HUES48 (cell line): ENCODE data around the gene RNF166.

ENCODE experiments used
- H3K27ac ChIP-seq: one replicate; pipeline ENCODE4 v1.7.0; 2013; ENCODE audit warnings: low read depth, low read length, inconsistent platforms
- H3K27me3 ChIP-seq: 2 replicates; pipeline ENCODE4 v1.6.1; 2013; ENCODE audit warnings: mild to moderate bottlenecking, low read length; ENCODE audit not compliant: control insufficient read depth, insufficient read depth
- H3K36me3 ChIP-seq: 2 replicates; pipeline ENCODE4 v1.6.1; 2013; ENCODE audit warnings: low read length; ENCODE audit not compliant: control insufficient read depth, insufficient read depth
- H3K4me1 ChIP-seq: 2 replicates; pipeline ENCODE4 v1.6.1; 2013; ENCODE audit warnings: mild to moderate bottlenecking, low read length; ENCODE audit not compliant: control insufficient read depth, insufficient read depth
- H3K4me3 ChIP-seq: 2 replicates; pipeline ENCODE4 v1.5.1; 2013; ENCODE audit warnings: mild to moderate bottlenecking, low read depth, low read length
- H3K9ac ChIP-seq: 2 replicates; pipeline ENCODE4 v1.6.1; 2013; ENCODE audit warnings: mild to moderate bottlenecking, low read depth, low read length, moderate library complexity
- H3K9me3 ChIP-seq: 2 replicates; pipeline ENCODE4 v1.6.1; 2013; ENCODE audit warnings: low read length; ENCODE audit not compliant: control insufficient read depth, insufficient read depth

The RNF166 gene

DNA sequence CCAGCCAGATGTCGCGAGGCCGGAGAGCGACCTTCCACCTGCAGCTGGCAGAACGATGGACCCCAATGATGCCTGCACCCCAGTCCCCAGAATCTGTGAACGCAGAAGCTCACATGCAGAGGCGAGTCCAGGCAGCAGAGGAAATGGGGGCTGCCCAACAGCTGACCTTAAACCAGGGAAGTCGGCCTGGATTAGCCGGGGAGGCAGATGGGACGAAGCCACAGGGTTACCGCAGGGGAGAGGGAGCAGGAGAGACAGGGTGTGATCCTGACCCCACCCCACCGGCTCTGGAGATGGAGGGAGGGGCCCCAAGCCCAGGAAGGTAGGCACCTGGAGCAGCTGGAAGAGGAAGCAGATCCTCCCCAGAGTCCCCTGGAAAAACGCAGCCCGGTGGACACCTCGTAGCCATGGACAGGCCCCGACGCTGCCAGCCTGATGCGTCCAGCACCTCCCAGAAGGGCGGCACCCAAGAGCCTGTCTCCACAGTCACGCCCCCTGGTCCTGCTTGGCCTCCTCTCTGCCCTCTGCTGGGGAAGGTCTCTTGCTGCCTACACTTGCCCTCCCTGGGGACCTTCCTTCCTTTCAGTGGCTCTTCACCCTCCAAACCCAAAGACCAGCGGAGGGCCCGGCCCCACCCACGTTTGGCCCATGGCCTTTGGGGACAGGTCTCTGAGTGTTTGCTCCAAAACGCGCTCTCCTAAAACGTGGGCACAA is 41.5 kb upstream of the RNF166 start:
- no peak overlapping the region for H3K27ac ChIP-seq
- H3K4me3 ChIP-seq, result no peak overlapping the region
- H3K9me3 ChIP-seq, result no peaks in the 10 kb centered on the region
- no peak overlapping the region for H3K9ac ChIP-seq
- no peaks in the 10 kb centered on the region for H3K27me3 ChIP-seq
- H3K4me1 ChIP-seq, result no peaks in the 10 kb centered on the region
- H3K36me3 ChIP-seq, result no peaks in the 10 kb centered on the region

DNA sequence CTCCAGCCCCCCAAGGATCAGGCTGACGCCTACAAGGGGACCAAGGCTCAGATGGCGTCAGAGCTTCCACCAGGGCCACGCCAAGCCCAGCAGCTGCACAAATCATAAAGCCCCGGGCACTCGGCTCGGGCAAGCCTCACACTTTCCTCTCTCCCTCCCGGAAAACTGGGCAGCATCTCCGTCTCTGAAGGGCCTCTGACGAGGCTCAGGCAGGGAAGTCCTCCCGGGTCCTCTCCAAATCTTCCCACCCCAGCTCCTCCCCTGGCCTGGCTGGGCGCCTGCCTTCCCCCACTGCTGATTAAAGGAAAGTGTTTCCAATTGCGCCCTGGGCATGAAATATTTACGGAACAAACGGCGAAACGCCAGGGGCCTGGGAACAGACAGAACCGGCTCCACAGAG is 40.3 kb upstream of the RNF166 start:
- Histone ChIP-seq H3K9me3 (no peaks in the 10 kb centered on the region), H3K9ac (no peak overlapping the region), H3K27me3 (no peaks in the 10 kb centered on the region), H3K4me1 (no peaks in the 10 kb centered on the region), H3K4me3 (no peak overlapping the region), H3K27ac (no peak overlapping the region), H3K36me3 (no peaks in the 10 kb centered on the region)

DNA sequence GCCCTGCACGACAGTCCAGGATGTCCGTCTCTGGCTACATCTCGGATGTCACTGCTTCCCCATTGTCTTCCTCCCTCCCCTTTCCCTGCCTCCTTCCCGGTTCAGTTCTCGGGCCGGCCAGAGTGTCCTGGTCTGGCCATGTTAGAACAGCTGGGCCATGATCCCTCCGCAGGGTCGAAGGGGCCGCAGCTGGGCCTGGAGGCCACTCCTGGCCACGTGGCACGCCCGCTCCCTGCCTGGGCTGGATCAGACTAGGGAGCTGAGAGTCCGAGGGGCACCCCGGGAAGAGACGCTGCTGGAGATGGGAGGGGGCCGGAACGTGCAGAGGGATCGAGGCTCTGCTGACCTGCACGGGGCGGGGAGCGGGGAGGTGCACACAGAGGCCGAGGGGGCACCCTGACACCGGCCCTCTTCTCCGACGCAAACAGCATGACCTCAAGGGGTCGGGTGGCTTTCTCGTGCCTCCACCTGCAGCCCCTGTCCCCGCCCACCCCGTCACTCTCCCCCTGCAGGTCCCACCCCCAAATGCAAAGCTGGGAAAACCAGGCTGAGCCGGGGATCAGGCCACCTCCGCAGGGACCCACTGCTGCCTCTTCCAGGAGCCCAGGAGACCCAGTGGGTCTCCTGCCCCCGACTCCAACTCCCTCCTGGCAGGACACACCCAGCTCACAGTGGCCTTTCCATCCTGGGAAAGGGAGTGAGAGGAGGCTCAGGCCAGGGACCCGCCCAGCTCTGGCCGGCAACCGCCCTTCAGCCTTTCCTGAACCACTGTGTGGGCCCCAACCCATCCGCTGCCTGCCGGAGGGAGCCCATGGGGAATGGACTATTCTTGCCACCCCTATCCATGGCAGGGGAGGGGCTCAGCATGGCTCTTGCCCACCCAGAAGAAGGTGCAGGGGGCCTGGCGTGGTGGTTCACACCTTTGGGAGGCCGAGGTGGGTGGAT is 38.6 kb upstream of the RNF166 start:
- Histone ChIP-seq H3K27me3 (no peaks in the 10 kb centered on the region), H3K4me1 (no peaks in the 10 kb centered on the region), H3K4me3 (no peak overlapping the region), H3K27ac (no peak overlapping the region), H3K9ac (no peak overlapping the region), H3K36me3 (no peaks in the 10 kb centered on the region), H3K9me3 (no peaks in the 10 kb centered on the region)

DNA sequence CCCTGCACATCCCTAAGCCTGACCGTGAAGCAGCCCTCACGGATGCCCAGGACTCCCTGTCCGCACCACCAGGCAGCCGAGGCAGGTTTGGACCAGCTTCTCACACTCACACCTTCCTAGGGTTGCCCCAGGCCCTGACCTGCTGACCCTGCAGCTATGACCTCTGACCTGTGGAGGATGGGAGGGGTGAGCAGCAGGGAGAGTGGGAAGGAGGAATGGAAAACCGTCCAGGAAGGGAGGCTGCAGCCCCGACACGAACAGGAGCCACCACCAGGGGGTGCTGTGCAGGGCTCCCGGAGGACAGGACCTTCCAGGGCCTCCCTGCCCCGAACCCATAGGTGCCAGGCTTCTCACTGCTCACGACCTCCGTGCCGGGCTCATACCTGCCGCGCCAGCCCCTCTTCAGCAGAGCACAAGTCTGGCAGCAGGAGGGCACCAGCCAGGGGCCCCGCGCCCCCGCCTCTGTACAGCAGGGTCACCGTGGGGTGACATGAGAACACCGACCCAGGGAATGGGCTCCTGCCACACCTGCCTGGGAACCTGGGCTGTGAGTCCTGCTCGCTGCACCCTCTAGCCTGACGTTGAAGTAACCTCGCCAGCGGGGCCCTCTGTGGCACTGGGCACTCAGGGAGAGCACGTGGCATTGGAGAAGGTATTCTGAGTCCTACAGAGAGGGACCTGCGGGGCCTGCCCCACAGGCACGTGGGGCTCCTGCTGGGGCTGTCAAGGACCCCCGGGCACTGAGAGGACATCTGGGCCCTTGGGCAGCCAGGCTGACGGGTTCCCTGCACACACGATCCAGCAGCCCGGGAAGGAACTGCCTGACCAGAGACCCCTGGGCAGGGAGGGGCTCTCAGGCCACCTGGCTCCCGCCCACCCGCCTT is 37.7 kb upstream of the RNF166 start:
- H3K9me3 ChIP-seq, result no peaks in the 10 kb centered on the region
- H3K4me1 ChIP-seq, result no peaks in the 10 kb centered on the region
- no peak overlapping the region for H3K9ac ChIP-seq
- no peak overlapping the region for H3K27ac ChIP-seq
- H3K4me3 ChIP-seq, result no peak overlapping the region
- H3K36me3 ChIP-seq, result no peaks in the 10 kb centered on the region
- no peaks in the 10 kb centered on the region for H3K27me3 ChIP-seq

DNA sequence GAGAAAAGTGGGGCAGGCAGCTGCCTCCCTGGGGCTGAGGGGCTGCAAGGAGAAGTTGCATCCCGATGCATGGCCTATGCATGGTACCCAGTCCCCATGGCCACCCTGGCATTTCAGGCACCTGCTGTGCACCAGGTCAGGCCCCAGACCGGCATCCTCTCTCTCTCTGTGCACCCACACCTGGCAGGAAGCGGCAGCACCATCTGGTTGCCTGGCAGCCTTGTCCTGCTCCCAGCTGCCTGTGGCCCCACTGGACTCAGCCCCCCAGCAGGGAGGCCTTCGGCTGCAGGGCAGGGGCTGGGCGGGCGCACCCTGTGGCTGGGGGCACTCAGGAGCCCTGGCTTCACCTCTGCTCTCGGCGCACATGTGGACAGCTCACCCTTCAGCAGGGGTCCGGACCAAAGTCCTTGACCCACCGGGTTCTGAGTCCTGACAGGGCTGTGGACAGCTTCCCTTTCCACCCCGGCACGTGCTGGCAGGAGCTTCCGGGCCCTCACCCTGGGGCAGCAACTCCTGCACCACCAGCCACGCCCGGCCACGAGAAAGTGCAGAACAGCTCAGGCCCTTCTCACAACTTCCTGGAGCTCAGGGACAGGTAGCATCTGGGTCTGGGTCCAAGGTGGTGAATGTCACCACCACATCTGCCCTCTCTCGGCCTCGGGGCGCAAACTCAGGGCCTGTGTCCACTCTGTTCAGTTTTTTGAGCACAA is 36.8 kb upstream of the RNF166 start:
- H3K27ac ChIP-seq, result no peak overlapping the region
- H3K27me3 ChIP-seq, result no peaks in the 10 kb centered on the region
- H3K9ac ChIP-seq, result no peak overlapping the region
- no peak overlapping the region for H3K4me3 ChIP-seq
- no peaks in the 10 kb centered on the region for H3K9me3 ChIP-seq
- H3K4me1 ChIP-seq, result no peaks in the 10 kb centered on the region
- no peaks in the 10 kb centered on the region for H3K36me3 ChIP-seq

DNA sequence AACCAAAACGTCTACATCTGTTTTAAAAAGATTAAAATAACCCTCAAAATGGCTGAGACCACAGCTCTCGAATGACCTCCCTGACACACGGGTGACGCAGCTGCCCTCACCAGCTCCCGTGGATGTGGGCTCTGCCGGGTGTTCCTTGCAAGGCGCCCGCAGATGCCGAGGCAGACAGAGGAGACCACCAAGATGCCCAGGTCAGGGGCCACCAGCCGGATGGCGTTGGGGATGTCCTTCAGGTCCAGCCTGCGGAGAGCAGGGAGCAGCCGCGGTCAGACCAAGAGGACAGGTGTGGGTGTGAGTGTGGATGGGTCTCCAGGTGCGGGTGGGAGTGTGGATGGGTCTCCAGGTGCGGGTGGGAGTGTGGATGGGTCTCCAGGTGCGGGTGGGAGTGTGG is 35.2 kb upstream of the RNF166 start:
- Histone ChIP-seq H3K4me3 (no peak overlapping the region), H3K36me3 (no peaks in the 10 kb centered on the region), H3K27me3 (no peaks in the 10 kb centered on the region), H3K9ac (no peak overlapping the region), H3K27ac (no peak overlapping the region), H3K4me1 (no peaks in the 10 kb centered on the region), H3K9me3 (no peaks in the 10 kb centered on the region)

DNA sequence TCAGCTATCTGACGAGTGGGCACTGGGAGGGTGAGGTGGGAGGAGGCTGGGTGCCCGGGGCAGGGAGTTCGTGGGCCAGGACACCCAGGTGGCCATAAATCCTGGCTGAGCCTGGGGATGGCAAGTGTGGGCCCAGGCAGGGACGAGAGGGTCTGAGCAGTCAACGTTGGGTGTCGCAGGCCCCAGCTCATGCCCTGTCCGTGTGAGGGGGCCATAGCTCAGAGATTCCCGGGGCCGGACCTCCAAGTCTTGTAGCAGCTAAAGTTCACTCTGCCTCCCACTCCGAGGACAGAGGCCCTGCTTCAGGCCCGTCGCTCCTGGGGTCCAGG is 34.5 kb upstream of the RNF166 start:
- no peaks in the 10 kb centered on the region for H3K9me3 ChIP-seq
- H3K4me1 ChIP-seq, result no peaks in the 10 kb centered on the region
- H3K27ac ChIP-seq, result no peak overlapping the region
- no peaks in the 10 kb centered on the region for H3K27me3 ChIP-seq
- H3K4me3 ChIP-seq, result no peak overlapping the region
- 0 out of 2 replicates have a peak, but pooled peaks cover under 1% of the 10 kb centered on the region for H3K36me3 ChIP-seq
- no peak overlapping the region for H3K9ac ChIP-seq

DNA sequence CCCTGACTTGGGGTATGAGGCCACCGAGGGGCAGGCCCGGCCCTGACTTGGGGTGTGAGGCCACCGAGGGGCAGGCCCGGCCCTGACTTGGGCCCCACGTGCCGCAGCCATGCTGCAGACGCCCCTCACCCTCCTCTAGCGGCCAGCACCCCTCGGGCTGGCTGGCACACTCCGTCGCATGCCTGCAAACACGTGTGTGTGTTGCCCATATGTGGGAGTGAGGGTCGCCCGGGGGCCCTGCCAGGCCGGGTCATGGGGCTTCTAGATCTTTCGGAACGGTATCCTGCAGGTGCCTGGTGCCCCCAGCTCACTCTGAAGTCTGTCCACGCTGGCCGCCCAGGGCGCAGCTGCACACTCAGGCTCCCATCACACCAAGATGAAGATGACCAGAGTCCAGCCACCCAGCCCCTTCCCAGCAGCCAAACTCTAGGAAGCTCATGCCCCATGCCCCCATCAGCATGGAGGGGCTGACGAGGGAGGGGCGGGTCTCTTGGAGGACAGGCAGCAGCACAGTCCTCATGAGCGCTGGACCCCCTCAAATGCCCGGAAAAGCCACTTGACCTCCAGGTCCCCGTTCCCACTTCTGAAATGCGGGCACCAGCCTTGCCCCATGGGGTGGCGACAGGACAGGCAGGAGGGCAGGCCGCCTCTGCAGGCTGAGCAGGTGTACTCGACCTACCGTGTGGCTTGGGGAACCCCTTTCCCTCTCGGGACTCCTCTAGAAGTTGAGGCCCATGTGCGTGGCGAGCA is 33.9 kb upstream of the RNF166 start:
- Histone ChIP-seq H3K27ac (no peak overlapping the region), H3K36me3 (peaks cover 6% of the 10 kb centered on the region; the same call in 1 of the 2 replicates), H3K9ac (no peak overlapping the region)

DNA sequence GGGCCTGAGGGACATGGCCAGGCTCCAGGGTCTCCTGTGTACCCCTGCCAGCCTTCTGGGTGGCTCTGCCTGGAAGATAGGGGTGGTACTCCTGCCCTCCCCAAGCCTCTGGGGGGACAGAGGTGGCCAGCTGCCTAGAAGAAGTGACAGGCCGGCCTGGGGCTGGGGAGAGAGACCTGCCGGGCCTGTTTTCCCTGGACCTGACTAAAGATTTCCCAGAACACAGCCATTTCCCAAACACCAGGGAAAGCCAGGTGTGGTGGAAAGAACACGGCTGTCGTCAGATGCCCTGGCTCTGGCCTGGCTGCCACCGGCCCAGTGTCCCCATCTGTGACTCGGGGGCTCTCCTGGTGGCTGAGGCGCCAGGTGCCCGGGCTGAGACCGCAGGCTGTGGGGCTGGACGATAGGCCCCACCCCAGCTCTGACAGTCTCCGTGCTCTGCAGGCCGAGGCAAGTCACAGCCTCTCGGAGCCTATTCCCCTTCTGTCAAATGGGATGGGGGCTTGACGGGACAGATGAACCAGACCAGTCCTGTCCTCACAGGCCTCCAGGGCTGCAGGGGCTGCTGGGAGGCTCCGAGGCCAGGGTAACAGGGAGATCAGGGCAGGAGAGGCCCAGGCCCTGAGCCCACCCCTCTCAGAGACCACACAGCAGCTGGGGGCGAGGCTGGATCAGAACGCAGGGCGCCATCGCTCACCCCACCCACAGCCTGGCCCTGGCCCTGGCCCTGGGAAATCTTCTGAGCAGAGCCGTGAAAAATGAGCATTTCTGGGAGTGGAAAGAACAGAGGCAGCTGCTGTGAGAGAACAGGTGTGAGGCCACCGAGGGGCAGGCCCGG is 33.1 kb upstream of the RNF166 start:
- Histone ChIP-seq H3K4me1 (no peaks in the 10 kb centered on the region), H3K9ac (no peak overlapping the region), H3K9me3 (no peaks in the 10 kb centered on the region), H3K27me3 (no peaks in the 10 kb centered on the region), H3K27ac (no peak overlapping the region), H3K4me3 (no peak overlapping the region), H3K36me3 (peaks cover 8% of the 10 kb centered on the region; the same call in 1 of the 2 replicates)

More for the DNA sequence above, 33.9 kb upstream of the RNF166 start:
- Histone ChIP-seq H3K27me3 (no peaks in the 10 kb centered on the region), H3K9me3 (no peaks in the 10 kb centered on the region), H3K4me1 (no peaks in the 10 kb centered on the region), H3K4me3 (no peak overlapping the region)
